Measurements from ENCODE around the gene GKN1. TPM values are rescaled to one million over a fixed set of nuclear protein-coding genes. Genes with fewer than 3 reads are reported as not detected.

The GKN1 gene
- total RNA-seq, 1 experiment from 2014 or later = not detected

DNA sequence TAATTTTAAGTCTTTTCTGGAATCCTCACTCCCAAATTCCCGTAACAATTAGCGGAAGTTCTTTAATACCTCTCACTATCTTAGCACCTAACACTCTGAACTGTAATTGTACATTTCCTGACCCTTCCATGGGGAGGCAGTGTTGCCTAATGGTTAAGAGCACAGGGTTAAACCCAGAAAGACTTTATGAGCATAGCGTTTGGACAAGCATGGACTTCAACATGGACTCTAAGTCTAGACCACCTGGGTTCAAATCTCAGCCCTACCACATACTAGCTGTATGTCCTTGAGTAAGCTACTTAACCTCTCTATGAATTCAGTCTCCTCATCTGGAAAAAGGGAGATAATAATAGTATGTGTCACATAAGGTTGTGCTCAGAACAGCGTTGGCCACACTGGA lies 51.6 kb downstream of the GKN1 start:
- Histone ChIP-seq H2BK120ac (ENCODE audit: low read depth, low read length, poor library complexity, severe bottlenecking) (no peak overlapping the region), H3K56ac (ENCODE audit: insufficient read length, low read depth, low read length) (no peak overlapping the region), H3K27ac (ENCODE audit: insufficient read length, low read depth, low read length) (no peak overlapping the region), H3K23me2 (ENCODE audit: insufficient read length, low read depth, low read length, poor library complexity, severe bottlenecking) (no peaks in the 10 kb centered on the region), H4K20me1 (ENCODE audit: control insufficient read depth, insufficient read depth, insufficient read length) (no peaks in the 10 kb centered on the region), H3K79me2 (ENCODE audit: insufficient read depth, low read length) (peaks cover 2% of the 10 kb centered on the region; the same call in 1 of the 2 replicates), H2BK15ac (ENCODE audit: low read depth, low read length) (no peak overlapping the region), H3K4ac (ENCODE audit: low read depth, low read length) (no peak overlapping the region), H3K4me2 (ENCODE audit: insufficient read depth, insufficient read length, low read length) (no peak overlapping the region), H3T11ph (ENCODE audit: low read length) (no peak overlapping the region), H3K27me3 (ENCODE audit: insufficient read depth, low read length) (no peaks in the 10 kb centered on the region), H4K8ac (replicated peaks; ENCODE audit: insufficient read length, low read depth, low read length) (no peak overlapping the region), H2BK12ac (ENCODE audit: insufficient read length, low read depth, low read length) (no peak overlapping the region), H3K14ac (ENCODE audit: insufficient read depth, low read length) (no peak overlapping the region), H2BK20ac (ENCODE audit: low read depth, low read length, poor library complexity, severe bottlenecking) (no peak overlapping the region), H3K18ac (ENCODE audit: insufficient read length, low read depth, low read length) (no peak overlapping the region), H3K23ac (ENCODE audit: insufficient read length, low read depth, low read length) (no peak overlapping the region), H2BK5ac (ENCODE audit: insufficient read length, low read length) (no peak overlapping the region), H3K79me1 (ENCODE audit: insufficient read depth, low read depth, low read length, poor library complexity, severe bottlenecking) (peaks cover 3% of the 10 kb centered on the region), H3K4me1 (ENCODE audit: insufficient read depth, low read length) (no peaks in the 10 kb centered on the region), H3K9me3 (ENCODE audit: control insufficient read depth, low read depth, low read length) (no peaks in the 10 kb centered on the region), H2AK5ac (ENCODE audit: insufficient read length, low read length) (no peak overlapping the region), H4K5ac (ENCODE audit: insufficient read length, low read depth, low read length) (no peak overlapping the region), H2AFZ (ENCODE audit: low read length) (no peak overlapping the region), H4K91ac (ENCODE audit: insufficient read length, low read depth, low read length) (no peak overlapping the region), H3K9ac (ENCODE audit: extremely low read depth, insufficient read length, low read length) (no peak overlapping the region)
- H3K9me3 Mint-ChIP-seq = no peaks in the 10 kb centered on the region
- H3K36me3 Mint-ChIP-seq (ENCODE audit: insufficient read depth in 1 of 3, low read depth in 3 of 3) = no peaks in the 10 kb centered on the region
- peaks cover 3 to 7% of the 10 kb centered on the region in 2 experiments; a peak in 3 of 4 replicates for H3K4me1 Mint-ChIP-seq
- WGBS (ENCODE audit: extremely low coverage, insufficient read length, low lambda C conversion rate) = no CpG with 5 or more reads among the region's 4 CpGs
- H3K27me3 Mint-ChIP-seq (ENCODE audit: low read depth) = no peaks in the 10 kb centered on the region
- DNase-seq = peak; percentile 43
- H3K27ac Mint-ChIP-seq = no peak overlapping the region
- no peak overlapping the region for H3K4me3 Mint-ChIP-seq
- TF ChIP-seq, protein P1, sequence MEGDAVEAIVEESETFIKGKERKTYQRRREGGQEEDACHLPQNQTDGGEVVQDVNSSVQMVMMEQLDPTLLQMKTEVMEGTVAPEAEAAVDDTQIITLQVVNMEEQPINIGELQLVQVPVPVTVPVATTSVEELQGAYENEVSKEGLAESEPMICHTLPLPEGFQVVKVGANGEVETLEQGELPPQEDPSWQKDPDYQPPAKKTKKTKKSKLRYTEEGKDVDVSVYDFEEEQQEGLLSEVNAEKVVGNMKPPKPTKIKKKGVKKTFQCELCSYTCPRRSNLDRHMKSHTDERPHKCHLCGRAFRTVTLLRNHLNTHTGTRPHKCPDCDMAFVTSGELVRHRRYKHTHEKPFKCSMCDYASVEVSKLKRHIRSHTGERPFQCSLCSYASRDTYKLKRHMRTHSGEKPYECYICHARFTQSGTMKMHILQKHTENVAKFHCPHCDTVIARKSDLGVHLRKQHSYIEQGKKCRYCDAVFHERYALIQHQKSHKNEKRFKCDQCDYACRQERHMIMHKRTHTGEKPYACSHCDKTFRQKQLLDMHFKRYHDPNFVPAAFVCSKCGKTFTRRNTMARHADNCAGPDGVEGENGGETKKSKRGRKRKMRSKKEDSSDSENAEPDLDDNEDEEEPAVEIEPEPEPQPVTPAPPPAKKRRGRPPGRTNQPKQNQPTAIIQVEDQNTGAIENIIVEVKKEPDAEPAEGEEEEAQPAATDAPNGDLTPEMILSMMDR (conservative IDR thresholded peaks at IDR 0.05) = peak; percentile 77
